Activated naive CD8-positive, alpha-beta T cell treated with anti-CD3 and anti-CD28 coated beads, Interleukin-2, amount 50 U/mL, for 24 hours (primary cell): Measurements from ENCODE around the gene MVK.

Experiments used
- ATAC-seq: fragments of 150-1000 bp; cut with Tn5 transposase; one replicate; pipeline ENCODE4 v1.10.0; 2021
- DNase-seq: peaks from one replicate; pipeline ENCODE4 v3.0.0; 2021
- H3K27ac Mint-ChIP-seq: one replicate; pipeline ENCODE4 v1.8.0; 2021; ENCODE audit warnings: mild to moderate bottlenecking, mixed read lengths
- H3K27me3 Mint-ChIP-seq: one replicate; pipeline ENCODE4 v1.8.0; 2021; ENCODE audit warnings: mixed read lengths
- H3K36me3 Mint-ChIP-seq: one replicate; pipeline ENCODE4 v1.8.0; 2021; ENCODE audit warnings: low read depth, mixed read lengths
- H3K4me1 Mint-ChIP-seq: one replicate; pipeline ENCODE4 v1.8.0; 2021; ENCODE audit warnings: mixed read lengths
- H3K4me3 Mint-ChIP-seq: one replicate; pipeline ENCODE4 v1.8.0; 2021; ENCODE audit warnings: mild to moderate bottlenecking, moderate library complexity, mixed read lengths
- H3K9me3 Mint-ChIP-seq: one replicate; pipeline ENCODE4 v1.8.0; 2021; ENCODE audit warnings: mixed read lengths

The MVK gene

GRCh38 chr12:109626378-109627115 lies 53.0 kb downstream of the MVK start:
- H3K36me3 Mint-ChIP-seq = no peaks in the 10 kb centered on the region
- no peak overlapping the region for H3K4me3 Mint-ChIP-seq
- ATAC-seq (no peak), DNase-seq (no peak)
- peaks cover 38% of the 10 kb centered on the region for H3K27me3 Mint-ChIP-seq
- no peaks in the 10 kb centered on the region for H3K9me3 Mint-ChIP-seq
- no peak overlapping the region for H3K27ac Mint-ChIP-seq
- peaks cover 3% of the 10 kb centered on the region for H3K4me1 Mint-ChIP-seq

- DNase-seq = no peak
- Mint-ChIP-seq H3K27me3 (peaks cover 36% of the 10 kb centered on the region), H3K27ac (no peak overlapping the region), H3K36me3 (no peaks in the 10 kb centered on the region), H3K4me3 (no peak overlapping the region), H3K4me1 (no peaks in the 10 kb centered on the region), H3K9me3 (no peaks in the 10 kb centered on the region)
- ATAC-seq = no peak
Measured at GRCh38 chr12:109627633-109628032, 54.0 kb downstream of the MVK start.

GRCh38 chr12:109630107-109630506 lies 56.5 kb downstream of the MVK start:
- H3K4me3 Mint-ChIP-seq = no peak overlapping the region
- no peaks in the 10 kb centered on the region for H3K36me3 Mint-ChIP-seq
- H3K4me1 Mint-ChIP-seq = no peaks in the 10 kb centered on the region
- no peak overlapping the region for H3K27ac Mint-ChIP-seq
- peaks cover 27% of the 10 kb centered on the region for H3K27me3 Mint-ChIP-seq
- no peak for DNase-seq
- ATAC-seq = no peak
- H3K9me3 Mint-ChIP-seq = peaks cover 4% of the 10 kb centered on the region

- no peaks in the 10 kb centered on the region for H3K36me3 Mint-ChIP-seq
- peaks cover 4% of the 10 kb centered on the region for H3K9me3 Mint-ChIP-seq
- no peak for ATAC-seq
- peaks cover 25% of the 10 kb centered on the region for H3K27me3 Mint-ChIP-seq
- no peak for DNase-seq
- H3K27ac Mint-ChIP-seq = no peak overlapping the region
- no peaks in the 10 kb centered on the region for H3K4me1 Mint-ChIP-seq
- H3K4me3 Mint-ChIP-seq = no peak overlapping the region
Measured at GRCh38 chr12:109630815-109631214, 57.2 kb downstream of the MVK start.

- Mint-ChIP-seq H3K9me3 (peaks cover 4% of the 10 kb centered on the region), H3K27ac (no peak overlapping the region), H3K4me1 (no peaks in the 10 kb centered on the region), H3K36me3 (no peaks in the 10 kb centered on the region), H3K4me3 (no peak overlapping the region), H3K27me3 (peaks cover 25% of the 10 kb centered on the region)
- ATAC-seq = no peak
- no peak for DNase-seq
Measured at GRCh38 chr12:109631302-109631701, 57.7 kb downstream of the MVK start.

- DNase-seq = no peak
- H3K27me3 Mint-ChIP-seq = peaks cover 23% of the 10 kb centered on the region
- no peak overlapping the region for H3K27ac Mint-ChIP-seq
- peaks cover 4% of the 10 kb centered on the region for H3K9me3 Mint-ChIP-seq
- no peaks in the 10 kb centered on the region for H3K36me3 Mint-ChIP-seq
- ATAC-seq = no peak
- no peaks in the 10 kb centered on the region for H3K4me1 Mint-ChIP-seq
- no peak overlapping the region for H3K4me3 Mint-ChIP-seq
Measured at GRCh38 chr12:109631751-109632150, 58.2 kb downstream of the MVK start.

GRCh38 chr12:109632342-109632741 lies 58.7 kb downstream of the MVK start:
- Mint-ChIP-seq H3K4me1 (no peaks in the 10 kb centered on the region), H3K9me3 (peaks cover 4% of the 10 kb centered on the region), H3K36me3 (no peaks in the 10 kb centered on the region), H3K27me3 (peaks cover 21% of the 10 kb centered on the region), H3K27ac (no peak overlapping the region), H3K4me3 (no peak overlapping the region)
- ATAC-seq (no peak), DNase-seq (no peak)

- Mint-ChIP-seq H3K9me3 (peaks cover 4% of the 10 kb centered on the region), H3K4me1 (no peaks in the 10 kb centered on the region), H3K36me3 (no peaks in the 10 kb centered on the region), H3K4me3 (no peak overlapping the region), H3K27me3 (peaks cover 5% of the 10 kb centered on the region), H3K27ac (no peak overlapping the region)
- DNase-seq = no peak
- no peak for ATAC-seq
Measured at GRCh38 chr12:109635717-109636116, 62.1 kb downstream of the MVK start.

- no peaks in the 10 kb centered on the region for H3K4me1 Mint-ChIP-seq
- H3K36me3 Mint-ChIP-seq = no peaks in the 10 kb centered on the region
- H3K9me3 Mint-ChIP-seq = peaks cover 4% of the 10 kb centered on the region
- H3K27me3 Mint-ChIP-seq = peaks cover 4% of the 10 kb centered on the region
- no peak overlapping the region for H3K27ac Mint-ChIP-seq
- no peak for ATAC-seq
- H3K4me3 Mint-ChIP-seq = no peak overlapping the region
- DNase-seq = no peak
Measured at GRCh38 chr12:109637348-109637747, 63.8 kb downstream of the MVK start.

GRCh38 chr12:109637996-109638395 lies 64.4 kb downstream of the MVK start:
- no peak for ATAC-seq
- no peaks in the 10 kb centered on the region for H3K36me3 Mint-ChIP-seq
- no peak for DNase-seq
- H3K4me3 Mint-ChIP-seq = no peak overlapping the region
- no peaks in the 10 kb centered on the region for H3K4me1 Mint-ChIP-seq
- no peak overlapping the region for H3K27ac Mint-ChIP-seq
- peaks cover 4% of the 10 kb centered on the region for H3K9me3 Mint-ChIP-seq
- peaks cover 2% of the 10 kb centered on the region for H3K27me3 Mint-ChIP-seq

GRCh38 chr12:109638735-109639134 lies 65.1 kb downstream of the MVK start:
- H3K27ac Mint-ChIP-seq = no peak overlapping the region
- DNase-seq = no peak
- no peaks in the 10 kb centered on the region for H3K4me1 Mint-ChIP-seq
- no peaks in the 10 kb centered on the region for H3K36me3 Mint-ChIP-seq
- H3K4me3 Mint-ChIP-seq = no peak overlapping the region
- H3K27me3 Mint-ChIP-seq = peaks cover 2% of the 10 kb centered on the region
- ATAC-seq = no peak
- peaks cover 3% of the 10 kb centered on the region for H3K9me3 Mint-ChIP-seq

- Mint-ChIP-seq H3K36me3 (no peaks in the 10 kb centered on the region), H3K9me3 (no peaks in the 10 kb centered on the region), H3K27me3 (peaks cover 2% of the 10 kb centered on the region), H3K4me3 (no peak overlapping the region), H3K4me1 (no peaks in the 10 kb centered on the region), H3K27ac (no peak overlapping the region)
- ATAC-seq (no peak), DNase-seq (no peak)
Measured at GRCh38 chr12:109639151-109639872, 65.7 kb downstream of the MVK start.

- no peaks in the 10 kb centered on the region for H3K4me1 Mint-ChIP-seq
- no peaks in the 10 kb centered on the region for H3K9me3 Mint-ChIP-seq
- H3K27ac Mint-ChIP-seq = no peak overlapping the region
- peaks cover 2% of the 10 kb centered on the region for H3K27me3 Mint-ChIP-seq
- no peak for DNase-seq
- no peaks in the 10 kb centered on the region for H3K36me3 Mint-ChIP-seq
- H3K4me3 Mint-ChIP-seq = no peak overlapping the region
- no peak for ATAC-seq
Measured at GRCh38 chr12:109640961-109641360, 67.4 kb downstream of the MVK start.

- no peaks in the 10 kb centered on the region for H3K36me3 Mint-ChIP-seq
Measured at GRCh38 chr12:109641422-109641821, 67.8 kb downstream of the MVK start.

GRCh38 chr12:109642506-109643132 lies 69.0 kb downstream of the MVK start:
- no peak overlapping the region for H3K4me3 Mint-ChIP-seq
- ATAC-seq (no peak), DNase-seq (no peak)
- no peak overlapping the region for H3K27ac Mint-ChIP-seq
- H3K36me3 Mint-ChIP-seq = no peaks in the 10 kb centered on the region
- no peaks in the 10 kb centered on the region for H3K4me1 Mint-ChIP-seq
- no peaks in the 10 kb centered on the region for H3K9me3 Mint-ChIP-seq
- peaks cover 10% of the 10 kb centered on the region for H3K27me3 Mint-ChIP-seq

More at GRCh38 chr12:109641422-109641821, 67.8 kb downstream of the MVK start:
- Mint-ChIP-seq H3K27me3 (peaks cover 4% of the 10 kb centered on the region), H3K4me3 (no peak overlapping the region), H3K4me1 (no peaks in the 10 kb centered on the region), H3K9me3 (no peaks in the 10 kb centered on the region), H3K27ac (no peak overlapping the region)
- no peak for ATAC-seq
- DNase-seq = no peak
